SK-N-SH treated with all-trans-retinoic acid at 6 μM for 48 hours (cell line): Measurements from ENCODE around the gene OR1L6.

Experiments used
- GLIS3 ChIP-seq: fragments of 250-450 bp; sonication (Bioruptor Pico); IDR thresholded peaks from 2 replicates; pipeline ENCODE4 v1.5.0; 2020; ENCODE audit warnings: mild to moderate bottlenecking, moderate library complexity
- OSR1 ChIP-seq: fragments of 250-450 bp; sonication (Bioruptor Pico); IDR thresholded peaks from 2 replicates; pipeline ENCODE4 v1.8.0; 2022; ENCODE audit warnings: moderate library complexity, mild to moderate bottlenecking, inconsistent platforms
- PPARA ChIP-seq: fragments of 250-450 bp; sonication (Bioruptor Pico); IDR thresholded peaks from 2 replicates; pipeline ENCODE4 v1.5.0; 2020; ENCODE audit warnings: mild to moderate bottlenecking, borderline replicate concordance
- RARB ChIP-seq: fragments of 250-450 bp; sonication (Bioruptor Pico); IDR thresholded peaks from 2 replicates; pipeline ENCODE4 v1.8.0; 2021; ENCODE audit warnings: mild to moderate bottlenecking, moderate library complexity
- SNAI2 ChIP-seq: fragments of 250-450 bp; sonication (Bioruptor Pico); IDR thresholded peaks from 2 replicates; pipeline ENCODE4 v1.5.0; 2020; ENCODE audit warnings: mild to moderate bottlenecking, moderate library complexity
- ZC3H10 ChIP-seq: fragments of 250-450 bp; sonication (Bioruptor Pico); IDR thresholded peaks from 2 replicates; pipeline ENCODE4 v1.5.1; 2021; ENCODE audit warnings: mild to moderate bottlenecking, moderate library complexity
- ZFP30 ChIP-seq: fragments of 450-650 bp; formaldehyde crosslinking; IDR thresholded peaks from 2 replicates; pipeline ENCODE4 v1.5.0; 2022; ENCODE audit warnings: mild to moderate bottlenecking, moderate library complexity
- ZNF565 ChIP-seq: fragments of 450-650 bp; formaldehyde crosslinking; conservative IDR thresholded peaks from 2 replicates; pipeline ENCODE4 v1.5.0; 2020; ENCODE audit warnings: low read depth, mild to moderate bottlenecking, moderate library complexity
- ZNF8 ChIP-seq: fragments of 450-650 bp; formaldehyde crosslinking; IDR thresholded peaks from 2 replicates; pipeline ENCODE4 v1.5.0; 2020; ENCODE audit warnings: mild to moderate bottlenecking, moderate library complexity
- TF ChIP-seq, protein P1 (sequence below): fragments of 250-450 bp; sonication (Bioruptor Pico); IDR thresholded peaks from 2 replicates; pipeline ENCODE4 v1.5.1; 2021; ENCODE audit warnings: mild to moderate bottlenecking, moderate library complexity
- TF ChIP-seq, protein P2 (sequence below): fragments of 250-450 bp; sonication (Bioruptor Pico); IDR thresholded peaks from 2 replicates; pipeline ENCODE4 v1.8.0; 2020; ENCODE audit warnings: mild to moderate bottlenecking, moderate library complexity, borderline replicate concordance
- TF ChIP-seq, protein P3 (sequence below): fragments of 250-450 bp; sonication (Bioruptor Pico); IDR thresholded peaks from 2 replicates; pipeline ENCODE4 v1.5.0; 2020; ENCODE audit warnings: mild to moderate bottlenecking, moderate library complexity
- TF ChIP-seq, protein P4 (sequence below): fragments of 250-450 bp; sonication (Bioruptor Pico); IDR thresholded peaks from 2 replicates; pipeline ENCODE4 v1.5.1; 2020; ENCODE audit warnings: low read depth, mild to moderate bottlenecking, moderate library complexity

DNA sequence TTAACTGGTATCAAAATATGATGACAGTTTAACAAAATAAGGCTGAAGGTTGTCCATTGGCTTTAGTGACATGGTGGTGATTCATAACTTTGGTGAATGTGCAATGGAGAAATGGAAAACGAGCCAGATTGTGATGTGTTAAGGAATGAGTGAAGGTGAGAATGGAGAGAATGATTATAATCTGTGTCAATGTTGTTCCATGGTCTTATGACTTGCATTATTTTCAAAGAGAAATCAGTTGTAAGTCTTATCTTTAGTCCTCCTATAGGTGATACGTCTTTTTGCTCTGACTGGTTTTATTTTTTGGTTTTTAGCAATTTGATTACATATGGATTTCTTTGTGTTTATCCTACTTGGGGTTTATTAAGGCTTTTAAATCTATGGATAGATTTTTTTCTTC is 12.7 kb downstream of the OR1L6 start:
- TF ChIP-seq, protein P1, sequence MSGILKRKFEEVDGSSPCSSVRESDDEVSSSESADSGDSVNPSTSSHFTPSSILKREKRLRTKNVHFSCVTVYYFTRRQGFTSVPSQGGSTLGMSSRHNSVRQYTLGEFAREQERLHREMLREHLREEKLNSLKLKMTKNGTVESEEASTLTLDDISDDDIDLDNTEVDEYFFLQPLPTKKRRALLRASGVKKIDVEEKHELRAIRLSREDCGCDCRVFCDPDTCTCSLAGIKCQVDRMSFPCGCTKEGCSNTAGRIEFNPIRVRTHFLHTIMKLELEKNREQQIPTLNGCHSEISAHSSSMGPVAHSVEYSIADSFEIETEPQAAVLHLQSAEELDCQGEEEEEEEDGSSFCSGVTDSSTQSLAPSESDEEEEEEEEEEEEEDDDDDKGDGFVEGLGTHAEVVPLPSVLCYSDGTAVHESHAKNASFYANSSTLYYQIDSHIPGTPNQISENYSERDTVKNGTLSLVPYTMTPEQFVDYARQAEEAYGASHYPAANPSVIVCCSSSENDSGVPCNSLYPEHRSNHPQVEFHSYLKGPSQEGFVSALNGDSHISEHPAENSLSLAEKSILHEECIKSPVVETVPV, result no peak
- no peak for TF ChIP-seq ZNF8 (CRISPR knock-in tag)
- no peak for TF ChIP-seq OSR1 (CRISPR knock-in tag)
- no peak for TF ChIP-seq ZC3H10
- TF ChIP-seq ZNF565 (CRISPR knock-in tag), result no peak
- no peak for TF ChIP-seq RARB
- TF ChIP-seq, protein P2, sequence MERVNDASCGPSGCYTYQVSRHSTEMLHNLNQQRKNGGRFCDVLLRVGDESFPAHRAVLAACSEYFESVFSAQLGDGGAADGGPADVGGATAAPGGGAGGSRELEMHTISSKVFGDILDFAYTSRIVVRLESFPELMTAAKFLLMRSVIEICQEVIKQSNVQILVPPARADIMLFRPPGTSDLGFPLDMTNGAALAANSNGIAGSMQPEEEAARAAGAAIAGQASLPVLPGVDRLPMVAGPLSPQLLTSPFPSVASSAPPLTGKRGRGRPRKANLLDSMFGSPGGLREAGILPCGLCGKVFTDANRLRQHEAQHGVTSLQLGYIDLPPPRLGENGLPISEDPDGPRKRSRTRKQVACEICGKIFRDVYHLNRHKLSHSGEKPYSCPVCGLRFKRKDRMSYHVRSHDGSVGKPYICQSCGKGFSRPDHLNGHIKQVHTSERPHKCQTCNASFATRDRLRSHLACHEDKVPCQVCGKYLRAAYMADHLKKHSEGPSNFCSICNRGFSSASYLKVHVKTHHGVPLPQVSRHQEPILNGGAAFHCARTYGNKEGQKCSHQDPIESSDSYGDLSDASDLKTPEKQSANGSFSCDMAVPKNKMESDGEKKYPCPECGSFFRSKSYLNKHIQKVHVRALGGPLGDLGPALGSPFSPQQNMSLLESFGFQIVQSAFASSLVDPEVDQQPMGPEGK (CRISPR knock-in tag), result no peak
- no peak for TF ChIP-seq ZFP30
- TF ChIP-seq, protein P3, sequence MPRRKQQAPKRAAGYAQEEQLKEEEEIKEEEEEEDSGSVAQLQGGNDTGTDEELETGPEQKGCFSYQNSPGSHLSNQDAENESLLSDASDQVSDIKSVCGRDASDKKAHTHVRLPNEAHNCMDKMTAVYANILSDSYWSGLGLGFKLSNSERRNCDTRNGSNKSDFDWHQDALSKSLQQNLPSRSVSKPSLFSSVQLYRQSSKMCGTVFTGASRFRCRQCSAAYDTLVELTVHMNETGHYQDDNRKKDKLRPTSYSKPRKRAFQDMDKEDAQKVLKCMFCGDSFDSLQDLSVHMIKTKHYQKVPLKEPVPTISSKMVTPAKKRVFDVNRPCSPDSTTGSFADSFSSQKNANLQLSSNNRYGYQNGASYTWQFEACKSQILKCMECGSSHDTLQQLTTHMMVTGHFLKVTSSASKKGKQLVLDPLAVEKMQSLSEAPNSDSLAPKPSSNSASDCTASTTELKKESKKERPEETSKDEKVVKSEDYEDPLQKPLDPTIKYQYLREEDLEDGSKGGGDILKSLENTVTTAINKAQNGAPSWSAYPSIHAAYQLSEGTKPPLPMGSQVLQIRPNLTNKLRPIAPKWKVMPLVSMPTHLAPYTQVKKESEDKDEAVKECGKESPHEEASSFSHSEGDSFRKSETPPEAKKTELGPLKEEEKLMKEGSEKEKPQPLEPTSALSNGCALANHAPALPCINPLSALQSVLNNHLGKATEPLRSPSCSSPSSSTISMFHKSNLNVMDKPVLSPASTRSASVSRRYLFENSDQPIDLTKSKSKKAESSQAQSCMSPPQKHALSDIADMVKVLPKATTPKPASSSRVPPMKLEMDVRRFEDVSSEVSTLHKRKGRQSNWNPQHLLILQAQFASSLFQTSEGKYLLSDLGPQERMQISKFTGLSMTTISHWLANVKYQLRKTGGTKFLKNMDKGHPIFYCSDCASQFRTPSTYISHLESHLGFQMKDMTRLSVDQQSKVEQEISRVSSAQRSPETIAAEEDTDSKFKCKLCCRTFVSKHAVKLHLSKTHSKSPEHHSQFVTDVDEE (CRISPR knock-in tag), result no peak
- TF ChIP-seq, protein P4, sequence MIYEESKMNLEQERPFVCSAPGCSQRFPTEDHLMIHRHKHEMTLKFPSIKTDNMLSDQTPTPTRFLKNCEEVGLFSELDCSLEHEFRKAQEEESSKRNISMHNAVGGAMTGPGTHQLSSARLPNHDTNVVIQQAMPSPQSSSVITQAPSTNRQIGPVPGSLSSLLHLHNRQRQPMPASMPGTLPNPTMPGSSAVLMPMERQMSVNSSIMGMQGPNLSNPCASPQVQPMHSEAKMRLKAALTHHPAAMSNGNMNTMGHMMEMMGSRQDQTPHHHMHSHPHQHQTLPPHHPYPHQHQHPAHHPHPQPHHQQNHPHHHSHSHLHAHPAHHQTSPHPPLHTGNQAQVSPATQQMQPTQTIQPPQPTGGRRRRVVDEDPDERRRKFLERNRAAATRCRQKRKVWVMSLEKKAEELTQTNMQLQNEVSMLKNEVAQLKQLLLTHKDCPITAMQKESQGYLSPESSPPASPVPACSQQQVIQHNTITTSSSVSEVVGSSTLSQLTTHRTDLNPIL, result no peak
- TF ChIP-seq GLIS3 (CRISPR knock-in tag), result no peak
- TF ChIP-seq SNAI2, result no peak
- TF ChIP-seq PPARA (CRISPR knock-in tag), result no peak
